Measurements from ENCODE around the gene FYN. TPM values are rescaled to one million over a fixed set of nuclear protein-coding genes. Genes with fewer than 3 reads are reported as not detected.

FYN gene
- total RNA-seq, 1 experiment from 2014 or later = 18.5 TPM

GRCh38 chr6:111748231-111748647 is 125.0 kb downstream of the FYN start:
- CTCF ChIA-PET = no interaction called here
- no peaks in the 10 kb centered on the region for H3K27me3 ChIP-seq (ENCODE audit: insufficient read depth, low read length)
- H3K9ac ChIP-seq (ENCODE audit: low read length) = no peak overlapping the region
- POLR2A ChIA-PET = no interaction called here
- DNase-seq (ENCODE audit: low read depth, low spot score) (no peak), ATAC-seq (no peak)
- H3K27ac ChIP-seq (ENCODE audit: low read depth, low read length) = no peak overlapping the region
- H3K4me1 ChIP-seq (ENCODE audit: control insufficient read depth in 1 of 2, insufficient read depth in 2 of 2, low read length in 2 of 2) = no peaks in the 10 kb centered on the region
- intact Hi-C loops (cut with micrococcal nuclease) = no loop called here
- H2AFZ ChIP-seq (ENCODE audit: low read depth, low read length, poor library complexity, severe bottlenecking) = no peak overlapping the region
- H4K20me1 ChIP-seq (ENCODE audit: insufficient read depth) = no peaks in the 10 kb centered on the region
- no peak for TF ChIP-seq POLR2AphosphoS5 (IDR thresholded peaks at IDR 0.05; ENCODE audit: low read depth, low read length)
- TF ChIP-seq FOSL1 (IDR thresholded peaks at IDR 0.05; ENCODE audit: low read depth) = no peak
- TF ChIP-seq TCF7L2 (IDR thresholded peaks at IDR 0.05; ENCODE audit: borderline replicate concordance, extremely low read depth, insufficient read depth, insufficient read length) = no peak
- no peak for TF ChIP-seq EGR1 (IDR thresholded peaks at IDR 0.05; ENCODE audit: low read depth)
- TF ChIP-seq SRF (IDR thresholded peaks at IDR 0.05; ENCODE audit: low read depth) = no peak
- TF ChIP-seq EZH2 (IDR thresholded peaks at IDR 0.05) = no peak
- TF ChIP-seq EZH2phosphoT487 (IDR thresholded peaks at IDR 0.05; ENCODE audit: borderline replicate concordance) = no peak
- no peak for TF ChIP-seq ZNF274 (IDR thresholded peaks at IDR 0.05; ENCODE audit: low read depth, low read length)
- no peak for TF ChIP-seq CEBPB (IDR thresholded peaks at IDR 0.05; ENCODE audit: low read depth)
- TF ChIP-seq POLR2A (IDR thresholded peaks at IDR 0.05; ENCODE audit: borderline replicate concordance, extremely low read depth, insufficient read depth, insufficient read length) = no peak
- H3K9me3 ChIP-seq (ENCODE audit: control insufficient read depth in 1 of 2, insufficient read depth in 1 of 2, low read depth in 1 of 2, low read length in 2 of 2) = no peaks in the 10 kb centered on the region
- H3K79me2 ChIP-seq (ENCODE audit: insufficient read depth, low read length) = no peaks in the 10 kb centered on the region
- H3K9me2 ChIP-seq (ENCODE audit: insufficient read depth) = no peaks in the 10 kb centered on the region
- no peak overlapping the region for H3K4me2 ChIP-seq (ENCODE audit: low read length)
- no TSS peak for BruUV-seq (replicated peaks)
- RAD21 ChIA-PET (ENCODE audit: low non-redundant PET in 1 of 2, low total read pairs in 2 of 2, uncharacterized antibody in 2 of 2, unreplicated experiment in 2 of 2) = no interaction called here
- H3K36me3 ChIP-seq (ENCODE audit: control insufficient read depth in 1 of 2, insufficient read depth in 2 of 2, low read length in 2 of 2) = no peaks in the 10 kb centered on the region
- H3K4me3 ChIP-seq (replicated peaks in 1 of 2; ENCODE audit: low read depth in 1 of 2, low read length in 2 of 2) = no peak overlapping the region

GRCh38 chr6:111747829-111748228 is 125.4 kb downstream of the FYN start:
- POLR2A ChIA-PET = no interaction called here

More at GRCh38 chr6:111747829-111748228, 125.4 kb downstream of the FYN start:
- Histone ChIP-seq H3K36me3 (ENCODE audit: control insufficient read depth in 1 of 2, insufficient read depth in 2 of 2, low read length in 2 of 2) (no peaks in the 10 kb centered on the region), H3K9me2 (ENCODE audit: insufficient read depth) (no peaks in the 10 kb centered on the region), H3K4me2 (ENCODE audit: low read length) (no peak overlapping the region), H3K9me3 (ENCODE audit: control insufficient read depth in 1 of 2, insufficient read depth in 1 of 2, low read depth in 1 of 2, low read length in 2 of 2) (no peaks in the 10 kb centered on the region), H3K79me2 (ENCODE audit: insufficient read depth, low read length) (no peaks in the 10 kb centered on the region), H2AFZ (ENCODE audit: low read depth, low read length, poor library complexity, severe bottlenecking) (no peak overlapping the region), H4K20me1 (ENCODE audit: insufficient read depth) (no peaks in the 10 kb centered on the region), H3K27me3 (ENCODE audit: insufficient read depth, low read length) (no peaks in the 10 kb centered on the region), H3K27ac (ENCODE audit: low read depth, low read length) (no peak overlapping the region), H3K4me1 (ENCODE audit: control insufficient read depth in 1 of 2, insufficient read depth in 2 of 2, low read length in 2 of 2) (no peaks in the 10 kb centered on the region), H3K4me3 (replicated peaks in 1 of 2; ENCODE audit: low read depth in 1 of 2, low read length in 2 of 2) (no peak overlapping the region), H3K9ac (ENCODE audit: low read length) (no peak overlapping the region)
- no peak for DNase-seq (ENCODE audit: low read depth, low spot score)
- BruUV-seq (replicated peaks) = no TSS peak
- CTCF ChIA-PET = no interaction called here
- ATAC-seq = no peak
- RAD21 ChIA-PET (ENCODE audit: low non-redundant PET in 1 of 2, low total read pairs in 2 of 2, uncharacterized antibody in 2 of 2, unreplicated experiment in 2 of 2) = no interaction called here
- intact Hi-C loops (cut with micrococcal nuclease) = no loop called here
- TF ChIP-seq RAD21 (IDR thresholded peaks at IDR 0.05; ENCODE audit: low read depth) (no peak), CBX3 (IDR thresholded peaks at IDR 0.05; ENCODE audit: low read depth) (no peak), SIN3A (IDR thresholded peaks at IDR 0.05; ENCODE audit: low read depth) (no peak), ELF1 (IDR thresholded peaks at IDR 0.05; ENCODE audit: borderline replicate concordance, low read depth) (no peak), FOSL1 (IDR thresholded peaks at IDR 0.05; ENCODE audit: low read depth) (no peak), YY1 (IDR thresholded peaks at IDR 0.05; ENCODE audit: extremely low read depth, insufficient replicate concordance, low read depth, low read length) (no peak)
